ENCODE results near the gene ATE1. TPM values are rescaled to one million over a fixed set of nuclear protein-coding genes. Genes with fewer than 3 reads are reported as not detected.

ATE1 gene
- total and polyA plus RNA-seq, 2 donors (not counting 3 experiments of a cell fraction or from before 2014, with no cell fraction given) = 8.7 to 27.1 TPM

- FAIRE-seq (no peak), DNase-seq (ENCODE audit: low read depth, low spot score) (no peak)
- no peak overlapping the region for H2AFZ ChIP-seq (ENCODE audit: low read depth, low read length)
- no peak overlapping the region for H3K9ac ChIP-seq (replicated peaks; ENCODE audit: extremely low read depth, insufficient read depth, low read length)
- intact Hi-C loops (cut with micrococcal nuclease) (no loop called here), dilution Hi-C loops (cut with MboI; ENCODE audit: extremely low pct_ligation_motif_present, low sequenced_read_pairs) (no loop called here)
- no peaks in the 10 kb centered on the region for H3K9me3 ChIP-seq (replicated peaks; ENCODE audit: control insufficient read depth, insufficient read depth, low read length)
- H3K4me2 ChIP-seq (ENCODE audit: insufficient read depth, low read length) = no peak overlapping the region
- no peaks in the 10 kb centered on the region for H4K20me1 ChIP-seq (replicated peaks; ENCODE audit: control insufficient read depth, extremely low read depth, insufficient read depth, low read length)
- TF ChIP-seq GATA2 (IDR thresholded peaks at IDR 0.05; ENCODE audit: insufficient read depth, insufficient read length, low read depth, low read length) (no peak), CTCF (IDR thresholded peaks at IDR 0.05; ENCODE audit: extremely low read depth in 1 of 2, insufficient read depth in 1 of 2, low read depth in 1 of 2, low read length in 2 of 2) (no peak), MYC (IDR thresholded peaks at IDR 0.05; ENCODE audit: low read depth, low read length) (no peak), FOS (IDR thresholded peaks at IDR 0.05; ENCODE audit: borderline replicate concordance, insufficient read depth, low read length) (no peak), MAX (IDR thresholded peaks at IDR 0.05; ENCODE audit: insufficient read depth, insufficient read length) (no peak), POLR2A (IDR thresholded peaks at IDR 0.05; ENCODE audit: low read depth, low read length) (no peak), EZH2 (IDR thresholded peaks at IDR 0.05; ENCODE audit: borderline replicate concordance, low read depth, low read length, severe bottlenecking) (no peak), JUN (IDR thresholded peaks at IDR 0.05; ENCODE audit: borderline replicate concordance, insufficient read depth, insufficient read length, low read depth) (no peak), POLR2AphosphoS5 (IDR thresholded peaks at IDR 0.05; ENCODE audit: insufficient read depth, low read depth, low read length) (no peak)
- H3K79me2 ChIP-seq (ENCODE audit: control insufficient read depth, insufficient read depth, low read length) = no peaks in the 10 kb centered on the region
- H3K27me3 ChIP-seq (ENCODE audit: control insufficient read depth in 2 of 2, insufficient read depth in 2 of 2, low read length in 2 of 2) = no peaks in the 10 kb centered on the region
- no peak overlapping the region for H3K4me3 ChIP-seq (replicated peaks in 1 of 3; ENCODE audit: insufficient read depth in 1 of 3, low read depth in 1 of 3, low read length in 3 of 3)
- ChIA-PET POLR2A (no interaction called here), CTCF (no interaction called here)
- H3K4me1 ChIP-seq (ENCODE audit: control insufficient read depth, extremely low read depth, insufficient read depth, low read length) = no peaks in the 10 kb centered on the region
- no peak overlapping the region for H3K27ac ChIP-seq (ENCODE audit: insufficient read depth, low read depth, low read length)
- H3K36me3 ChIP-seq (ENCODE audit: control insufficient read depth in 2 of 2, extremely low read depth in 1 of 2, insufficient read depth in 2 of 2, low read length in 2 of 2) = no peaks in the 10 kb centered on the region
- H3K9me1 ChIP-seq (replicated peaks; ENCODE audit: control insufficient read depth, extremely low read depth, insufficient read depth, low read length) = no peaks in the 10 kb centered on the region
- BruUV-seq (replicated peaks) = no TSS peak
Observed at GRCh38 chr10:121692626-121693025, 235.2 kb downstream of the ATE1 start.
